HEK293 (cell line): ENCODE measurements around the gene ACRBP.

ENCODE experiments used
- CTCF ChIA-PET: fragments of 350-600 bp; formaldehyde crosslinking; extraction: SDS; loops from one replicate; lab custom pipeline; 2021; ENCODE audit warnings: antibody characterized with exemption; lab: Yijun Ruan, JAX
- POLR2A ChIA-PET: fragments of 300-600 bp; formaldehyde crosslinking; extraction: SDS; loops from one replicate; lab custom pipeline; 2020; ENCODE audit warnings: antibody characterized with exemption, inconsistent platforms; lab: Yijun Ruan, JAX
- H3K27ac ChIP-seq: fragments of 200-500 bp; sonication (Bioruptor generic); 2 replicates; pipeline ENCODE4 v1.5.1; 2014; ENCODE audit warnings: low read depth, low read length, control low read depth, inconsistent platforms; ENCODE audit errors: extremely low read depth
- H3K36me3 ChIP-seq, 2 experiments: fragments of 200-500 bp in 1 of 2; sonication (Bioruptor generic) in 1 of 2; 1 replicate in 1 of 2; 2 replicates in 1 of 2; pipeline ENCODE4 v1.5.1; 2014 to 2017; ENCODE audit warnings: inconsistent platforms in 2 of 2, low read length in 2 of 2; ENCODE audit not compliant: control insufficient read depth in 2 of 2, insufficient read depth in 1 of 2
- H3K4me1 ChIP-seq: fragments of 200-500 bp; sonication (Bioruptor generic); 2 replicates; pipeline ENCODE4 v1.5.1; 2014; ENCODE audit warnings: mild to moderate bottlenecking, low read length, inconsistent platforms; ENCODE audit not compliant: control insufficient read depth, insufficient read depth
- H3K4me3 ChIP-seq: 2 replicates; pipeline ENCODE4 v1.5.1; 2011; ENCODE audit warnings: low read depth, mild to moderate bottlenecking, control low read depth, low read length, moderate library complexity
- H3K9me3 ChIP-seq: fragments of 200-500 bp; sonication (Bioruptor generic); 2 replicates; pipeline ENCODE4 v1.5.1; 2014; ENCODE audit warnings: low read depth, low read length, inconsistent platforms; ENCODE audit not compliant: control insufficient read depth, insufficient read depth
- HOXA7 ChIP-seq: sonication (generic); formaldehyde crosslinking; IDR thresholded peaks from 2 replicates; pipeline ENCODE4 v1.8.1; 2022; ENCODE audit warnings: missing genetic modification reagents, borderline replicate concordance
- INSM2 ChIP-seq: fragments of 450-650 bp; formaldehyde crosslinking; IDR thresholded peaks from 2 replicates; pipeline ENCODE4 v1.5.1; 2016; ENCODE audit warnings: missing biosample characterization, missing genetic modification characterization
- PBX3 ChIP-seq: sonication (generic); formaldehyde crosslinking; IDR thresholded peaks from 2 replicates; pipeline ENCODE4 v1.8.1; 2022; ENCODE audit warnings: mild to moderate bottlenecking, moderate library complexity, missing genetic modification reagents
- PRDM1 ChIP-seq: fragments of 450-650 bp; formaldehyde crosslinking; IDR thresholded peaks from 2 replicates; pipeline ENCODE4; 2016; ENCODE audit warnings: missing biosample characterization, missing genetic modification characterization
- PRDM6 ChIP-seq: fragments of 450-650 bp; formaldehyde crosslinking; IDR thresholded peaks from 2 replicates; pipeline ENCODE4 v1.5.1; 2017; ENCODE audit warnings: missing biosample characterization, missing genetic modification characterization
- ZBTB1 ChIP-seq: fragments of 450-650 bp; formaldehyde crosslinking; IDR thresholded peaks from 2 replicates; pipeline ENCODE4 v1.5.1; 2016; ENCODE audit warnings: missing biosample characterization, missing genetic modification characterization
- ZBTB21 ChIP-seq: fragments of 450-650 bp; formaldehyde crosslinking; IDR thresholded peaks from 2 replicates; pipeline ENCODE4 v1.5.1; 2017; ENCODE audit warnings: missing biosample characterization, missing genetic modification characterization
- ZBTB26 ChIP-seq: fragments of 450-650 bp; formaldehyde crosslinking; optimal IDR thresholded peaks from 2 replicates; pipeline ENCODE3; 2016; ENCODE audit warnings: missing biosample characterization, mild to moderate bottlenecking, missing genetic modification characterization
- ZBTB7A ChIP-seq: fragments of 450-650 bp; formaldehyde crosslinking; IDR thresholded peaks from 2 replicates; pipeline ENCODE4 v1.5.1; 2016; ENCODE audit warnings: low read depth, missing biosample characterization, missing genetic modification characterization
- ZEB2 ChIP-seq: fragments of 450-650 bp; formaldehyde crosslinking; IDR thresholded peaks from 2 replicates; pipeline ENCODE4 v1.5.1; 2016; ENCODE audit warnings: missing biosample characterization, missing genetic modification characterization
- ZNF155 ChIP-seq: fragments of 450-650 bp; formaldehyde crosslinking; IDR thresholded peaks from 2 replicates; pipeline ENCODE4 v1.5.1; 2016; ENCODE audit warnings: missing biosample characterization, missing genetic modification characterization
- ZNF157 ChIP-seq: fragments of 450-650 bp; formaldehyde crosslinking; IDR thresholded peaks from 2 replicates; pipeline ENCODE4 v1.5.1; 2016; ENCODE audit warnings: missing biosample characterization, missing genetic modification characterization
- ZNF169 ChIP-seq: fragments of 450-650 bp; formaldehyde crosslinking; IDR thresholded peaks from 2 replicates; pipeline ENCODE4 v1.5.1; 2016; ENCODE audit warnings: missing biosample characterization, missing genetic modification characterization
- ZNF335 ChIP-seq: fragments of 450-650 bp; formaldehyde crosslinking; conservative IDR thresholded peaks from 2 replicates; pipeline ENCODE4 v1.5.1; 2016; ENCODE audit warnings: missing biosample characterization, missing genetic modification characterization
- ZNF350 ChIP-seq: fragments of 450-650 bp; formaldehyde crosslinking; IDR thresholded peaks from 2 replicates; pipeline ENCODE4 v1.5.0; 2017; ENCODE audit warnings: missing biosample characterization, mild to moderate bottlenecking, missing genetic modification characterization
- ZNF362 ChIP-seq: fragments of 450-650 bp; formaldehyde crosslinking; IDR thresholded peaks from 2 replicates; pipeline ENCODE4 v1.5.1; 2016; ENCODE audit warnings: missing biosample characterization, missing genetic modification characterization
- ZNF366 ChIP-seq: fragments of 450-650 bp; formaldehyde crosslinking; conservative IDR thresholded peaks from 2 replicates; pipeline ENCODE4 v1.5.1; 2016; ENCODE audit warnings: missing biosample characterization, missing genetic modification characterization
- ZNF394 ChIP-seq: fragments of 450-650 bp; formaldehyde crosslinking; IDR thresholded peaks from 2 replicates; pipeline ENCODE4 v1.5.1; 2016; ENCODE audit warnings: missing biosample characterization, missing genetic modification characterization, mild to moderate bottlenecking, moderate library complexity, borderline replicate concordance
- ZNF433 ChIP-seq: fragments of 450-650 bp; formaldehyde crosslinking; IDR thresholded peaks from 2 replicates; pipeline ENCODE4 v1.5.1; 2016; ENCODE audit warnings: missing biosample characterization, missing genetic modification characterization, low read depth
- ZNF510 ChIP-seq: fragments of 450-650 bp; formaldehyde crosslinking; IDR thresholded peaks from 2 replicates; pipeline ENCODE4 v1.5.1; 2018; ENCODE audit warnings: mild to moderate bottlenecking, missing genetic modification characterization, missing biosample characterization; ENCODE audit not compliant: insufficient replicate concordance
- ZNF558 ChIP-seq: fragments of 450-650 bp; formaldehyde crosslinking; IDR thresholded peaks from 2 replicates; pipeline ENCODE4 v1.5.1; 2016; ENCODE audit warnings: missing biosample characterization, missing genetic modification characterization
- ZNF571 ChIP-seq: fragments of 450-650 bp; formaldehyde crosslinking; IDR thresholded peaks from 2 replicates; pipeline ENCODE4 v1.5.0; 2017; ENCODE audit warnings: missing biosample characterization, missing genetic modification characterization
- ZNF629 ChIP-seq: fragments of 450-650 bp; formaldehyde crosslinking; IDR thresholded peaks from 2 replicates; pipeline ENCODE4 v1.5.1; 2017; ENCODE audit warnings: missing biosample characterization, missing genetic modification characterization
- ZNF660 ChIP-seq: fragments of 450-650 bp; IDR thresholded peaks from 2 replicates; pipeline ENCODE4 v1.5.1; 2018; ENCODE audit warnings: missing biosample characterization, mild to moderate bottlenecking, missing genetic modification characterization
- ZNF776 ChIP-seq: fragments of 450-650 bp; formaldehyde crosslinking; IDR thresholded peaks from 2 replicates; pipeline ENCODE4 v1.5.0; 2017; ENCODE audit warnings: missing biosample characterization, missing genetic modification characterization, borderline replicate concordance
- ZNF791 ChIP-seq: fragments of 450-650 bp; formaldehyde crosslinking; IDR thresholded peaks from 2 replicates; pipeline ENCODE4 v1.5.1; 2016; ENCODE audit warnings: missing biosample characterization, missing genetic modification characterization
- ZSCAN30 ChIP-seq: fragments of 450-650 bp; IDR thresholded peaks from 2 replicates; pipeline ENCODE4 v1.5.1; 2018; ENCODE audit warnings: missing biosample characterization, mild to moderate bottlenecking, missing genetic modification characterization, moderate library complexity

Gene ACRBP

GRCh38 chr12:6666211-6666610 lies 19.0 kb upstream of the ACRBP start:
- Histone ChIP-seq H3K27ac (no peak overlapping the region), H3K4me3 (no peak overlapping the region), H3K36me3 (peaks cover 39 to 52% of the 10 kb centered on the region in 2 experiments), H3K4me1 (peaks cover 7% of the 10 kb centered on the region; the same call in 1 of the 2 replicates), H3K9me3 (no peaks in the 10 kb centered on the region)
- TF ChIP-seq ZNF629 (tag by site-specific recombination) = no peak
- no peak for TF ChIP-seq ZNF157 (tag by site-specific recombination)
- no peak for TF ChIP-seq ZBTB21 (tag by site-specific recombination)
- no peak for TF ChIP-seq HOXA7 (CRISPR knock-in tag)
- POLR2A ChIA-PET = interaction anchor here (2.2 kb wide), 1 partner anchor 23 kb away, joined by 11 read pairs; the partner anchor contains the start of gene ZNF384
- CTCF ChIA-PET = interaction anchor here (0.6 to 4.3 kb wide), 4 partner anchors 18 to 429 kb away, joined by 3 to 26 read pairs (median 4); no protein-coding TSS in a partner anchor

- H3K4me3 ChIP-seq = no peak overlapping the region
- POLR2A ChIA-PET = interaction anchor here (0.8 to 2.5 kb wide), 2 partner anchors 24 to 101 kb away, joined by 3 to 25 read pairs; partner anchors contain the start of genes PTMS and ZNF384
- CTCF ChIA-PET = interaction anchor here (0.7 to 2.8 kb wide), 5 partner anchors 20 to 1362 kb away, joined by 3 to 27 read pairs (median 4); no protein-coding TSS in a partner anchor
- H3K9me3 ChIP-seq = no peaks in the 10 kb centered on the region
- no peak for TF ChIP-seq ZBTB7A (tag by site-specific recombination)
- TF ChIP-seq ZNF776 (tag by site-specific recombination) = no peak
- no peak for TF ChIP-seq ZNF433 (tag by site-specific recombination)
- 0 out of 2 replicates have a peak, but pooled peaks have one; percentile 22 for TF ChIP-seq ZNF366 (tag by site-specific recombination)
- TF ChIP-seq ZNF571 = no peak
- no peak for TF ChIP-seq ZNF350 (tag by site-specific recombination)
- no peak for TF ChIP-seq ZNF335
- no peak for TF ChIP-seq ZNF169 (tag by site-specific recombination)
- no peak for TF ChIP-seq ZNF660 (tag by site-specific recombination)
- TF ChIP-seq ZSCAN30 (tag by site-specific recombination) = no peak
- TF ChIP-seq ZNF394 (tag by site-specific recombination) = no peak
- TF ChIP-seq PBX3 (CRISPR knock-in tag) = no peak
- 0 out of 2 replicates have a peak, but pooled peaks have one; percentile 40 for TF ChIP-seq PRDM1 (tag by site-specific recombination)
- no peak for TF ChIP-seq PRDM6
- TF ChIP-seq ZNF510 (tag by site-specific recombination) = no peak
- no peak for TF ChIP-seq ZNF155 (tag by site-specific recombination)
- TF ChIP-seq ZNF362 (tag by site-specific recombination) = peak; percentile 58; the same call in 1 of the 2 replicates
- no peak for TF ChIP-seq ZBTB26 (tag by site-specific recombination)
- TF ChIP-seq ZNF791 (tag by site-specific recombination) = no peak
- no peak for TF ChIP-seq INSM2 (tag by site-specific recombination)
- TF ChIP-seq ZNF558 = no peak
- TF ChIP-seq ZEB2 (tag by site-specific recombination) = no peak
- no peak for TF ChIP-seq ZBTB1
- peaks cover 30 to 39% of the 10 kb centered on the region in 2 experiments for H3K36me3 ChIP-seq
- H3K27ac ChIP-seq = no peak overlapping the region
- peaks cover 7% of the 10 kb centered on the region; the same call in 1 of the 2 replicates for H3K4me1 ChIP-seq
These were observed 17.7 kb upstream of the ACRBP start for GRCh38 chr12:6664902-6665301.
